ENCODE data around the gene CDC40. TPM values are rescaled to one million over a fixed set of nuclear protein-coding genes. Genes with fewer than 3 reads are reported as not detected.

CDC40 gene
- total RNA-seq, 1 experiment from 2014 or later, result 26.2 TPM

GRCh38 chr6:110226261-110226660 lies 46.0 kb downstream of the CDC40 start:
- CTCF ChIA-PET, result no interaction called here
- intact Hi-C loops (cut with micrococcal nuclease), result no loop called here
- no peaks in the 10 kb centered on the region for H3K4me1 ChIP-seq (ENCODE audit: control insufficient read depth in 1 of 2, insufficient read depth in 2 of 2, low read length in 2 of 2)
- DNase-seq (ENCODE audit: low read depth, low spot score), result no peak
- TF ChIP-seq ELF1 (IDR thresholded peaks at IDR 0.05; ENCODE audit: borderline replicate concordance, low read depth) (no peak), REST (IDR thresholded peaks at IDR 0.05; ENCODE audit: low read depth) (no peak)
- RAD21 ChIA-PET (ENCODE audit: low non-redundant PET in 1 of 2, low total read pairs in 2 of 2, uncharacterized antibody in 2 of 2, unreplicated experiment in 2 of 2), result no interaction called here
- POLR2A ChIA-PET, result no interaction called here
- no peaks in the 10 kb centered on the region for H3K9me2 ChIP-seq (ENCODE audit: insufficient read depth)
- no peaks in the 10 kb centered on the region for H3K9me3 ChIP-seq (ENCODE audit: control insufficient read depth in 1 of 2, insufficient read depth in 1 of 2, low read depth in 1 of 2, low read length in 2 of 2)
- ATAC-seq, result no peak
- no peak overlapping the region for H3K9ac ChIP-seq (ENCODE audit: low read length)
- H3K27me3 ChIP-seq (ENCODE audit: insufficient read depth, low read length), result no peaks in the 10 kb centered on the region
- peaks cover 11 to 13% of the 10 kb centered on the region in 2 experiments; a peak in 3 of 4 replicates for H3K36me3 ChIP-seq (ENCODE audit: control insufficient read depth in 1 of 2, insufficient read depth in 2 of 2, low read length in 2 of 2)
- no peak overlapping the region for H3K4me3 ChIP-seq (replicated peaks in 1 of 2; ENCODE audit: low read depth in 1 of 2, low read length in 2 of 2)
- no peaks in the 10 kb centered on the region for H4K20me1 ChIP-seq (ENCODE audit: insufficient read depth)
- H2AFZ ChIP-seq (ENCODE audit: low read depth, low read length, poor library complexity, severe bottlenecking), result no peak overlapping the region
- no peak overlapping the region for H3K27ac ChIP-seq (ENCODE audit: low read depth, low read length)
- no peaks in the 10 kb centered on the region for H3K79me2 ChIP-seq (ENCODE audit: insufficient read depth, low read length)
- BruUV-seq (replicated peaks), result no TSS peak
- H3K4me2 ChIP-seq (ENCODE audit: low read length), result no peak overlapping the region

DNA sequence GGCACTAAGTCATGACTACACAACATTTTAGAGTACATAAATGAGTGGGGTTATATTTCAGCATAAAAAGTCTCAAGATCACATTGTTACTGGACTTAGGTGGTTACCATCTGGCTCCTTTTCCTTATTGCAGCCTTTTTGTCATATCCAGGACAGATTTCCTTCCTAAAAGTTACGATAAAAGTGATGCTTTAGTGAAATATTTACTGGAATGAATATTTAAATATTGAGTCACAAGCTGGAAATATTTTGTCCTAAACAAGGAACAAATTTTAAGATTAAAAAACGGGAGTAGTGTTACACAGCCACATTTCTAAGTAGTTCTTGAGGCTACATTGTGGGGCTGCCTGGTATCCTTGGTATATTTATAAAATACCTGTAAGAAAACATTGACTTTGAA lies 52.2 kb downstream of the CDC40 start:
- ChIA-PET CTCF (no interaction called here), POLR2A (no interaction called here), RAD21 (ENCODE audit: low non-redundant PET in 1 of 2, low total read pairs in 2 of 2, uncharacterized antibody in 2 of 2, unreplicated experiment in 2 of 2) (no interaction called here)
- H3K9me2 ChIP-seq (ENCODE audit: insufficient read depth), result no peaks in the 10 kb centered on the region
- no peak overlapping the region for H2AFZ ChIP-seq (ENCODE audit: low read depth, low read length, poor library complexity, severe bottlenecking)
- no peaks in the 10 kb centered on the region for H4K20me1 ChIP-seq (ENCODE audit: insufficient read depth)
- H3K27me3 ChIP-seq (ENCODE audit: insufficient read depth, low read length), result no peaks in the 10 kb centered on the region
- no peaks in the 10 kb centered on the region for H3K9me3 ChIP-seq (ENCODE audit: control insufficient read depth in 1 of 2, insufficient read depth in 1 of 2, low read depth in 1 of 2, low read length in 2 of 2)
- no peak overlapping the region for H3K4me3 ChIP-seq (replicated peaks in 1 of 2; ENCODE audit: low read depth in 1 of 2, low read length in 2 of 2)
- H3K36me3 ChIP-seq (ENCODE audit: control insufficient read depth in 1 of 2, insufficient read depth in 2 of 2, low read length in 2 of 2), result peaks cover 6 to 8% of the 10 kb centered on the region in 2 experiments; a peak in 3 of 4 replicates
- H3K27ac ChIP-seq (ENCODE audit: low read depth, low read length), result no peak overlapping the region
- BruUV-seq (replicated peaks), result no TSS peak
- intact Hi-C loops (cut with micrococcal nuclease), result no loop called here
- no peak for ATAC-seq
- H3K4me2 ChIP-seq (ENCODE audit: low read length), result no peak overlapping the region
- no peak for DNase-seq (ENCODE audit: low read depth, low spot score)
- no peaks in the 10 kb centered on the region for H3K79me2 ChIP-seq (ENCODE audit: insufficient read depth, low read length)
- no peaks in the 10 kb centered on the region for H3K4me1 ChIP-seq (ENCODE audit: control insufficient read depth in 1 of 2, insufficient read depth in 2 of 2, low read length in 2 of 2)
- no peak overlapping the region for H3K9ac ChIP-seq (ENCODE audit: low read length)
- TF ChIP-seq RAD21 (IDR thresholded peaks at IDR 0.05; ENCODE audit: low read depth) (no peak), REST (IDR thresholded peaks at IDR 0.05; ENCODE audit: low read depth) (no peak), POLR2A (IDR thresholded peaks at IDR 0.05; ENCODE audit: borderline replicate concordance, extremely low read depth, insufficient read depth, insufficient read length) (no peak), YY1 (IDR thresholded peaks at IDR 0.05; ENCODE audit: extremely low read depth, insufficient replicate concordance, low read depth, low read length) (no peak), SP1 (IDR thresholded peaks at IDR 0.05; ENCODE audit: low read depth) (no peak), EZH2phosphoT487 (IDR thresholded peaks at IDR 0.05; ENCODE audit: borderline replicate concordance) (no peak), JUND (IDR thresholded peaks at IDR 0.05) (no peak), EZH2 (IDR thresholded peaks at IDR 0.05) (no peak), ATF3 (IDR thresholded peaks at IDR 0.05) (no peak)
- TF ChIP-seq, protein P1, sequence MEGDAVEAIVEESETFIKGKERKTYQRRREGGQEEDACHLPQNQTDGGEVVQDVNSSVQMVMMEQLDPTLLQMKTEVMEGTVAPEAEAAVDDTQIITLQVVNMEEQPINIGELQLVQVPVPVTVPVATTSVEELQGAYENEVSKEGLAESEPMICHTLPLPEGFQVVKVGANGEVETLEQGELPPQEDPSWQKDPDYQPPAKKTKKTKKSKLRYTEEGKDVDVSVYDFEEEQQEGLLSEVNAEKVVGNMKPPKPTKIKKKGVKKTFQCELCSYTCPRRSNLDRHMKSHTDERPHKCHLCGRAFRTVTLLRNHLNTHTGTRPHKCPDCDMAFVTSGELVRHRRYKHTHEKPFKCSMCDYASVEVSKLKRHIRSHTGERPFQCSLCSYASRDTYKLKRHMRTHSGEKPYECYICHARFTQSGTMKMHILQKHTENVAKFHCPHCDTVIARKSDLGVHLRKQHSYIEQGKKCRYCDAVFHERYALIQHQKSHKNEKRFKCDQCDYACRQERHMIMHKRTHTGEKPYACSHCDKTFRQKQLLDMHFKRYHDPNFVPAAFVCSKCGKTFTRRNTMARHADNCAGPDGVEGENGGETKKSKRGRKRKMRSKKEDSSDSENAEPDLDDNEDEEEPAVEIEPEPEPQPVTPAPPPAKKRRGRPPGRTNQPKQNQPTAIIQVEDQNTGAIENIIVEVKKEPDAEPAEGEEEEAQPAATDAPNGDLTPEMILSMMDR (IDR thresholded peaks at IDR 0.05 in 2 of 3, conservative IDR thresholded peaks at IDR 0.05 in 1 of 3; ENCODE audit: borderline replicate concordance in 1 of 3, insufficient read depth in 1 of 3, low read depth in 2 of 3, low read length in 2 of 3), result no peak

Measured in HCT116 (cell line).